Stimulated activated CD4-positive, alpha-beta T cell treated with anti-CD3 and anti-CD28 coated beads, Interleukin-15, amount 100 ng/mL, for 1 hour (primary cell): Measurements from ENCODE around the gene RPUSD2.

ENCODE experiments used
- DNase-seq, 2 donors: peaks; one replicate each; pipeline ENCODE4 v3.0.0-alpha.2; 2020; ENCODE audit warnings: low read depth in 1 of 2, low spot score in 1 of 2

RPUSD2 gene

GRCh38 chr15:40613080-40613479, 44.0 kb downstream of the RPUSD2 start:
- no peak for DNase-seq

- DNase-seq, result no peak
Measured at GRCh38 chr15:40618023-40618422, 48.9 kb downstream of the RPUSD2 start.

GRCh38 chr15:40618906-40619305, 49.8 kb downstream of the RPUSD2 start:
- DNase-seq, result no peak

GRCh38 chr15:40623361-40623760, 54.3 kb downstream of the RPUSD2 start:
- DNase-seq, result no peak
